ENCODE results near the gene USP15. TPM values are rescaled to one million over a fixed set of nuclear protein-coding genes. Genes with fewer than 3 reads are reported as not detected.

The USP15 gene
- total RNA-seq, 1 experiment from 2014 or later: 35.3 TPM

DNA sequence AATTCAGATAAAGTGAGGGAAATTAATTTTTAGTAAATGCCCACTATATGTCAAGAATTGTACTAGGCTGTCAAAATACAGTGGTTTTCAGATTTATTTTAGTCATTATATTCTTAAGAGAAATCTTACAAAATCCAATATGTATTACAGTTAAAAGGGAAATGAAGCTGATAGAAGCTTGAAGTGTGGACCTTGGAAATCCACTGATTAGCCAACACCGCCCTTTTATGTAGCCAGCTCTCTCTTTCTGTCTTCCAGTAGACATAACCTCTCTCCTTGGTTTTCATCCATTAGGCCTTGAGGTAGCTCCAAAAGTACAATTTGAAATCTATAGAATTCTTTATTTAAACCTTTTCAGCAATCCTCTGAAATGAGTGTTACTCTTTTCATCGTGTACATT is 63.2 kb downstream of the USP15 start:
- H3K27ac Mint-ChIP-seq: no peak overlapping the region
- no peaks in the 10 kb centered on the region for H3K4me1 Mint-ChIP-seq
- no peak overlapping the region for H3K23ac ChIP-seq (ENCODE audit: insufficient read length, low read depth, low read length)
- no peak overlapping the region for H3K4me3 Mint-ChIP-seq
- no peak overlapping the region for H2BK20ac ChIP-seq (ENCODE audit: low read depth, low read length, poor library complexity, severe bottlenecking)
- H3K4ac ChIP-seq (ENCODE audit: low read depth, low read length): no peak overlapping the region
- H3K36me3 Mint-ChIP-seq (ENCODE audit: insufficient read depth in 1 of 3, low read depth in 3 of 3): peaks cover 0 to 15% (median 12%) of the 10 kb centered on the region in 3 experiments; a peak in 6 of 7 replicates
- no peak overlapping the region for H3K27ac ChIP-seq (ENCODE audit: insufficient read length, low read depth, low read length)
- H3K14ac ChIP-seq (ENCODE audit: insufficient read depth, low read length): no peak overlapping the region
- H3K9me3 Mint-ChIP-seq: no peaks in the 10 kb centered on the region
- H2AFZ ChIP-seq (ENCODE audit: low read length): no peak overlapping the region
- no peak overlapping the region for H3K9ac ChIP-seq (ENCODE audit: extremely low read depth, insufficient read length, low read length)
- H3K4me2 ChIP-seq (ENCODE audit: insufficient read depth, insufficient read length, low read length): no peak overlapping the region
- no peak overlapping the region for H4K5ac ChIP-seq (ENCODE audit: insufficient read length, low read depth, low read length)
- DNase-seq: no peak
- no peaks in the 10 kb centered on the region for H3K79me1 ChIP-seq (ENCODE audit: insufficient read depth, low read depth, low read length, poor library complexity, severe bottlenecking)
- H4K20me1 ChIP-seq (ENCODE audit: control insufficient read depth, insufficient read depth, insufficient read length): no peaks in the 10 kb centered on the region
- no peaks in the 10 kb centered on the region for H3K27me3 ChIP-seq (ENCODE audit: insufficient read depth, low read length)
- H2BK15ac ChIP-seq (ENCODE audit: low read depth, low read length): no peak overlapping the region
- WGBS (ENCODE audit: extremely low coverage, insufficient read length, low lambda C conversion rate): no CpG with 5 or more reads among the region's 2 CpGs
- H3K4me1 ChIP-seq (ENCODE audit: insufficient read depth, low read length): no peaks in the 10 kb centered on the region
- H3T11ph ChIP-seq (ENCODE audit: low read length): no peak overlapping the region
- no peak overlapping the region for H2AK5ac ChIP-seq (ENCODE audit: insufficient read length, low read length)
- no peak overlapping the region for H2BK12ac ChIP-seq (ENCODE audit: insufficient read length, low read depth, low read length)
- TF ChIP-seq CTCF (conservative IDR thresholded peaks at IDR 0.05): no peak
- H3K27me3 Mint-ChIP-seq (ENCODE audit: low read depth): no peaks in the 10 kb centered on the region
- H2BK120ac ChIP-seq (ENCODE audit: low read depth, low read length, poor library complexity, severe bottlenecking): no peak overlapping the region
- no peak overlapping the region for H3K18ac ChIP-seq (ENCODE audit: insufficient read length, low read depth, low read length)
- H3K79me2 ChIP-seq (ENCODE audit: insufficient read depth, low read length): no peaks in the 10 kb centered on the region
- no peaks in the 10 kb centered on the region for H3K23me2 ChIP-seq (ENCODE audit: insufficient read length, low read depth, low read length, poor library complexity, severe bottlenecking)
- H3K9me3 ChIP-seq (ENCODE audit: control insufficient read depth, low read depth, low read length): no peaks in the 10 kb centered on the region
- no peak overlapping the region for H4K8ac ChIP-seq (replicated peaks; ENCODE audit: insufficient read length, low read depth, low read length)
- no peak overlapping the region for H3K56ac ChIP-seq (ENCODE audit: insufficient read length, low read depth, low read length)
- H4K91ac ChIP-seq (ENCODE audit: insufficient read length, low read depth, low read length): no peak overlapping the region
- no peak overlapping the region for H2BK5ac ChIP-seq (ENCODE audit: insufficient read length, low read length)
